GM12873 (cell line): ENCODE data around the gene MRPS25.

Source experiments
- TF ChIP-seq, protein P1 (sequence below): IDR thresholded peaks from 2 replicates; pipeline ENCODE4 v1.5.1; 2012; ENCODE audit warnings: low read depth, mild to moderate bottlenecking, moderate library complexity, low read length, control low read depth; ENCODE audit not compliant: insufficient read depth; ENCODE audit errors: missing control alignments

Gene MRPS25

GRCh38 chr3:15081960-15082664 is 17.0 kb upstream of the MRPS25 start:
- TF ChIP-seq, protein P1, sequence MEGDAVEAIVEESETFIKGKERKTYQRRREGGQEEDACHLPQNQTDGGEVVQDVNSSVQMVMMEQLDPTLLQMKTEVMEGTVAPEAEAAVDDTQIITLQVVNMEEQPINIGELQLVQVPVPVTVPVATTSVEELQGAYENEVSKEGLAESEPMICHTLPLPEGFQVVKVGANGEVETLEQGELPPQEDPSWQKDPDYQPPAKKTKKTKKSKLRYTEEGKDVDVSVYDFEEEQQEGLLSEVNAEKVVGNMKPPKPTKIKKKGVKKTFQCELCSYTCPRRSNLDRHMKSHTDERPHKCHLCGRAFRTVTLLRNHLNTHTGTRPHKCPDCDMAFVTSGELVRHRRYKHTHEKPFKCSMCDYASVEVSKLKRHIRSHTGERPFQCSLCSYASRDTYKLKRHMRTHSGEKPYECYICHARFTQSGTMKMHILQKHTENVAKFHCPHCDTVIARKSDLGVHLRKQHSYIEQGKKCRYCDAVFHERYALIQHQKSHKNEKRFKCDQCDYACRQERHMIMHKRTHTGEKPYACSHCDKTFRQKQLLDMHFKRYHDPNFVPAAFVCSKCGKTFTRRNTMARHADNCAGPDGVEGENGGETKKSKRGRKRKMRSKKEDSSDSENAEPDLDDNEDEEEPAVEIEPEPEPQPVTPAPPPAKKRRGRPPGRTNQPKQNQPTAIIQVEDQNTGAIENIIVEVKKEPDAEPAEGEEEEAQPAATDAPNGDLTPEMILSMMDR: no peak

GRCh38 chr3:15079091-15079490 is 14.0 kb upstream of the MRPS25 start:
- TF ChIP-seq, protein P1: no peak

- TF ChIP-seq, protein P1: no peak
These were observed 9.4 kb upstream of the MRPS25 start for GRCh38 chr3:15074500-15074899.

DNA sequence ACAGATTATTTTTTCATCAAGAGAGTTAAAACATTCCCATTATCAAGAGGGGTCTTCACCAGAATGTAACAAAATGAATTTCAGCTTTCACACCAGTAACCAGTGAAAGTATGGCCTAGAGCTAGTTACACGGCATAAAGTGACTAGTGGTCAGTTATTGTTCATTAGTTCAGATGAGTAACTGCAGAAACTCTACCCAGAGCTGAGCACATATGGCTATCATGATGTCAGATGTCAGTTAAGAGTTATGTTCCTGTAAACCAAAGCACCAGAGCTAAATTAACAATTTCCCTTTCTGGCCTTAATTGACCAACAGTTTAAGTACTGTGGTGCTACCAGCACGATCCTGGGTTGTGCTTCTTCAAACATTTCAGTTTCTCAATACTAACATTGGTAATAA is 6.6 kb upstream of the MRPS25 start:
- TF ChIP-seq, protein P1: no peak

DNA sequence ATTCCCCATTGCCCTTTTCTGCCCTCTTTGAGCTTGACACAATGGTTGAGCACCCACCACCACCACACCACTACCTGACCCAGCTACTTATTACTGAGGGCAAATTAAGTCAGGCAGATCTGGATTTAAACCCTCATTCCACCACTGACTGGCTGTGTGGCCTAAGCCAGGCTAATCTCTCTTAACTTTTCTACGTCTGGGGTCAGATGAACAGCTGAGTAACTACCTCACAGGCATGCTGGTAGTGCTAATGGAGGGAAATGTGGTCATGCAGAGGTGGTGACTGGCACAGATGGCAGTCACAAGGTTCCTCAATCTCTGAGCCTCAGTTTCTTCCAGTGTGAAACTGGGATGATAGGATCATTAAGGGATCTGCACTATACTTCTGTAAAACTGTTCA is 4.3 kb upstream of the MRPS25 start:
- TF ChIP-seq, protein P1: no peak

DNA sequence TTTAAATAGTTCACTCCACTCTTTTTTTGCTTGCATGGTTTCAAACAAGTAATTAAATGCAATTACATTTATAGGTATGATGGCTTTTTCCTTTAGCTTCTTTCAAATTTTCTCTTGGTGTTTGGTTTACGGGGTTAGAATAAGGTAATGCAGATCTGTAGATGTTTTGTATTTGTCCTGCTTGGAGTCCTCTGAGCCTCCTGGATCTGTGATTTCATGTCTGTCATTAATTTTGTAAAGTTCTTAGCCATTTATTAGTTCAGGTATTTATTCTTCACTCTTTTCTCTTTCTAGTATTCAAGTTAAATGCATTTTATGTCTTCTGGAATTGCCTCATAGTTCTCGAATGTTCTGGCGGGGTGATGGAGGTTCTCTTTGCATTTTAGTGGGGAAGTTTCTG is 1.4 kb upstream of the MRPS25 start:
- TF ChIP-seq, protein P1: no peak

- TF ChIP-seq, protein P1: no peak
These were observed 464 bp upstream of the MRPS25 start for GRCh38 chr3:15065550-15066007.
